Prostate gland (tissue), 2 donors: ENCODE data around the gene COL25A1.

Experiments used
- CTCF ChIP-seq, 4 experiments: fragments of 200-600 bp in 2 of 4; fragments of 450-650 bp in 2 of 4; sonication (generic) in 2 of 4; IDR thresholded peaks; 1 replicate in 3 of 4; 2 replicates in 1 of 4; pipeline ENCODE4 v1.5.1; 2016 to 2019; ENCODE audit warnings: antibody characterized with exemption in 4 of 4, mild to moderate bottlenecking in 2 of 4, moderate library complexity in 2 of 4
- POLR2A ChIP-seq: fragments of 450-650 bp; IDR thresholded peaks from one replicate; pipeline ENCODE4 v1.6.1; 2016; ENCODE audit warnings: antibody characterized with exemption, mild to moderate bottlenecking
- POLR2AphosphoS5 ChIP-seq: sonication (generic); formaldehyde crosslinking; IDR thresholded peaks from one replicate; pipeline ENCODE4 v1.6.1; 2017; ENCODE audit warnings: antibody characterized with exemption

- TF ChIP-seq CTCF (IDR thresholded peaks at IDR 0.05) (no peak), POLR2A (no peak), POLR2AphosphoS5 (no peak)
These were observed 116.9 kb downstream of the COL25A1 start for GRCh38 chr4:109185548-109185947.
